ENCODE measurements around the gene EXOSC9. TPM values are rescaled to one million over a fixed set of nuclear protein-coding genes. Genes with fewer than 3 reads are reported as not detected.

The EXOSC9 gene
- total and polyA plus RNA-seq, 10 of the 15 experiments (the other 5 are each of a cell fraction or from before 2014, with no cell fraction given) = 49.0 to 131 (median 85.4) TPM

- TF ChIP-seq BHLHE40 (IDR thresholded peaks at IDR 0.05; ENCODE audit: borderline replicate concordance in 1 of 2, low read depth in 2 of 2, low read length in 1 of 2) = no peak
Measured at GRCh38 chr4:121791481-121791880, 9.6 kb upstream of the EXOSC9 start (continued).

GRCh38 chr4:121792966-121793365 is 8.2 kb upstream of the EXOSC9 start:
- Histone ChIP-seq H3K36me3 (ENCODE audit: control insufficient read depth in 2 of 2, insufficient read depth in 2 of 2, low read length in 1 of 2) (no peaks in the 10 kb centered on the region), H4K20me1 (ENCODE audit: control insufficient read depth, insufficient read depth) (no peaks in the 10 kb centered on the region), H2AFZ (ENCODE audit: control insufficient read depth, low read depth, low read length) (no peak overlapping the region), H3K9me3 (replicated peaks; ENCODE audit: control insufficient read depth, insufficient read depth, low read length) (no peaks in the 10 kb centered on the region), H3K27me3 (replicated peaks in 1 of 2; ENCODE audit: control insufficient read depth in 2 of 2, insufficient read depth in 2 of 2, low read length in 1 of 2) (no peaks in the 10 kb centered on the region), H3K4me2 (ENCODE audit: control insufficient read depth, insufficient read depth) (no peak overlapping the region), H3K79me2 (ENCODE audit: control insufficient read depth, insufficient read depth, low read length) (no peaks in the 10 kb centered on the region), H3K9ac (ENCODE audit: control insufficient read depth, insufficient read depth, low read length) (no peak overlapping the region), H3K27ac (ENCODE audit: control insufficient read depth, insufficient read depth) (no peak overlapping the region), H3K4me1 (ENCODE audit: control insufficient read depth, insufficient read depth, low read length) (peaks cover 31% of the 10 kb centered on the region), H3K4me3 (no peak overlapping the region)
- WGBS (ENCODE audit: insufficient coverage, insufficient replicate concordance, low lambda C conversion rate, missing lambda C conversion rate) = 95% methylated on average over 2 of the region's 2 CpGs
- FAIRE-seq (no peak), DNase-seq (ENCODE audit: low read depth, low spot score) (no peak), ATAC-seq (no peak)
- BruUV-seq (replicated peaks) = no TSS peak
- TF ChIP-seq BRCA1 (IDR thresholded peaks at IDR 0.05; ENCODE audit: low read depth, low read length) (no peak), EED (IDR thresholded peaks at IDR 0.05; ENCODE audit: low read depth) (no peak), EGR1 (IDR thresholded peaks at IDR 0.05; ENCODE audit: borderline replicate concordance in 1 of 2, low read depth in 2 of 2, low read length in 2 of 2) (no peak), RBBP5 (conservative IDR thresholded peaks at IDR 0.05) (no peak), ELK1 (IDR thresholded peaks at IDR 0.05; ENCODE audit: low read depth, low read length) (no peak), ATF3 (IDR thresholded peaks at IDR 0.05; ENCODE audit: borderline replicate concordance, extremely low read depth, low read depth, low read length) (no peak), POU2F2 (IDR thresholded peaks at IDR 0.05; ENCODE audit: borderline replicate concordance, low read depth, low read length) (no peak), NFYB (IDR thresholded peaks at IDR 0.05; ENCODE audit: insufficient read depth, low read depth, low read length) (no peak), E4F1 (IDR thresholded peaks at IDR 0.05; ENCODE audit: borderline replicate concordance, partially characterized antibody) (no peak), ZBTB40 (IDR thresholded peaks at IDR 0.05; ENCODE audit: borderline replicate concordance) (no peak), BCL11A (IDR thresholded peaks at IDR 0.05; ENCODE audit: low read depth, low read length) (no peak)
- RAD21 ChIA-PET (ENCODE audit: unreplicated experiment) = no interaction called here
- CTCF ChIA-PET = no interaction called here
- SMC1A ChIA-PET (ENCODE audit: uncharacterized antibody, unreplicated experiment) = interaction anchor here (1.0 to 1.7 kb wide), 4 partner anchors 11 to 16 kb away, joined by 3 to 7 read pairs (median 4); no protein-coding TSS in a partner anchor
- in situ Hi-C loops (cut with MboI) = no loop called here
- intact Hi-C loops (cut with micrococcal nuclease; ENCODE audit: unreplicated experiment) = no loop called here
- POLR2A ChIA-PET = interaction anchor here (1.6 kb wide), 1 partner anchor 15 kb away, joined by 6 read pairs; no protein-coding TSS in a partner anchor

Measured in GM12878 (cell line).